NCI-H2196 treated with DMSO at 0.1 percent for 48 hours (cell line): ENCODE results near the gene CPHXL2.

ENCODE experiments used
- DNase-seq: peaks from one replicate; lab custom pipeline; 2025; ENCODE audit not compliant: unreplicated experiment; lab: John Stamatoyannopoulos, UW

CPHXL2 gene

GRCh38 chr16:75676909-75677308, at the start of gene CPHXL2:
TSS of gene CPHXL2 (minus strand) at chr16:75677009. CDS start at chr16:75676999, 10 bp downstream.
- DNase-seq, result no peak

DNA sequence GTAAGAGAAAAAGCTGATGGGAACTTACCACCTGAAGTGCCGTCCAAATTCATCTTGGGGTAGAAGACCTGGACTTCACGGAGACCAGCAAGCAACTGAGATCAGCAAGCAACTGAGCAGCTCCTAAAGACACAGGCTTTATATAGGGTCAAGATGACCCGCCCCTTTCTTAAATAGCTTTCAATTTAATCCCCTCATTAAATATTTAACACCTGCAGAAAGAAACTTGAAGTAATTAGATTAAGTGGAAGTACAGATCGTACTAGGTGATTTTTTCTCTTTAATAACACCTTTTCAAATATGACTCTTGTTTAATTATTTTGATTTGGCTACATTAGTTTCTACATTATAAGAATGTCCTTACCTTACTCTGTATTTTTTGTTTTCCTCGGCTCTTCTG, 49.6 kb upstream of the CPHXL2 start, which contains the start of gene CPHXL:
Gene CPHXL (minus strand): TSS at position 101 of the 400 bp plus-strand sequence. CDS start 48 bp downstream, at position 53.
- DNase-seq, result no peak

DNA sequence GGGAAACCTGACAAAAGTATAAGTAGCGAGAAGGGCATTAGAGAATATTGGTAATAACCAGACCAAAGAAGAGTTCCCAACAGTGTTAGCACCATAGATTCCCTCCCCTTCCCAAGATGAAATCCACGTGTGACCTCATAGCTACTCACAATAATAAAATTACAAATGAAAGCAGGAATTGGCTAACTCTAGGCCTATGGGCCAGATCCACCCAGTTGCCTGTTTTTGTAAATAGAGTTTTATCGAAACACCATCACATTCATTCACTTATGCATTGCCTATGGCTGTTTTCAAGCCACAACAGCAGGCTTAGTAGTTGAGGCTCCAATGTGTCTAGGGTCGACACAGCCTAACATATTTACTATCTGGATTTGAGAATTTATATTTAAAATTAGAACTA, 41.6 kb upstream of the CPHXL2 start:
- DNase-seq, result no peak

DNA sequence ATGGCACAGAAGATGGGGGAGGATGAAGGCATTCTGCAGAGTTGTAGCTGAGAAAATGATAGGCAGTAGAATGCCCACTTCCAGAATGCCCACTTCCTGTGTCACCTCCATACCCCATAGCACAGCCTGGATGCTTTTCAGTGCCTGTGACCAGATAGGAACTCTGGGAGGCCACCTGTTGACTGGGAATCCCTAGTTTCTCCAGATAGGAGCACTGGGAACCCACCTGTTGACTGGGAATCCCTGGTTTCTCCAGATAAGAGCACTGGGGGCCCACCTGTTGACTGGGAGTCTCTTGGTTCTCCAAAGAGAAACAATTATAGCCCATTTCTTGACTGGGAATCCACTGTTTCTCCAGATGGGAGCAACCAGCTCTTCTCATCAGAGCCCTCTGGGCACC, 37.9 kb upstream of the CPHXL2 start:
- DNase-seq, result no peak

- DNase-seq, result no peak
These were observed 33.5 kb upstream of the CPHXL2 start for GRCh38 chr16:75710344-75710743.

GRCh38 chr16:75703306-75703705, 26.5 kb upstream of the CPHXL2 start:
- no peak for DNase-seq

DNA sequence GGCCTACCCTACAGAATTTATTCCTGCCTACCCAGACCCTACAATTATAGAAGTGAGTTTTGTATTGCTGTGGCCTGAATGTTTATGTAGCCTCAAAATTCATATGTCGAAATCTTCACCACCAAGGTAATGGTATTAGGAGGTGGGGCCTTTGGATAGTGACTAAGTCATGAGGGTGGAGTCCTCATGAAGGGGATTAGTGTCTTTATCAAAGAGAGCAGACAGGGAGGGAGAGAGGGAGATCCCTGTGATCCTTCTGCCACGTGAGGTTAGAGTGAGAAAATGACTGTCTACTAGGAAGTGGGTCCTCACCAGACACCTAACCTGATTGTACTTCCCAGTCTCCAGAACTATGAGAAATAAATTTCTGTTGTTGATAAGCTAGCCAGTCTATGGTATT, 25.4 kb upstream of the CPHXL2 start:
- no peak for DNase-seq

DNA sequence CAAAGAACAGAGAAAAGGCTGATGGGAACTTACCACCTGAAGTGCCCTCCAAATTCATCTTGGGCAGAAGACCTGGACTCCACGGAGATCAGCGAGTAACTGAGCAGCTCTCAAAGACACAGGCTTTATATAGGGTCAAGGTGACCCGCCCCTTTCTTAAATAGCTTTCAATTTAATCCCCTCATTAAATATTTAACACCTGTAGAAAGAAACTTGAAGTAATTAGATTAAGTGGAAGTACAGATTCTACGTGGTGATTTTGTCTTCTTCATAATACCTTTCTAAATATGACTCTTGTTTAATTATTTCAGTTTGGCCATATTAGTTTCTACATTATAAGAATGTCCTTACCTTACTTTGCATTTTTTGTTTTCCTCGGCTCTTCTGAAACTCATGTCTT, 24.6 kb upstream of the CPHXL2 start, which contains the start of gene DUXB:
Gene DUXB (minus strand): TSS at position 101 of the 400 bp plus-strand sequence. CDS start 43 bp downstream, at position 58.
- no peak for DNase-seq

DNA sequence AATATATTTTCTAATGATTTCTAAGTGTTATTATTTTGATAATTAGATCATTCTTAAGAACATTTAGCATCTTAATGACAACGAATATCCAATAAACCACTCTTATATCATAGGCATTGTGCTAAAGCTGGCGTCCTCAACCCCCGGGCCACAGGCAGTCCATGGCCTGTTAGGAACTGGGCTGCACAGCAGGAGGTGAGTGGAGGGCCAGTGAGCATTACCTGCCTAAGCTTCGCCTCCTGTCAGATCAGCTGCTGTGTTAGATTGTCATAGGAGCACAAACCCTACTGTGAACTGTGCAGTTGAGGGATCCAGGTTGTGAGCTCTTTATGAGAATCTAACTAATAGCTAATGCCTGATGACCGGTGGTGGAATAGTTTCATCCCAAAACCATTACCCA, 20.8 kb upstream of the CPHXL2 start:
- DNase-seq, result no peak

GRCh38 chr16:75695708-75696107, 18.9 kb upstream of the CPHXL2 start:
- no peak for DNase-seq

DNA sequence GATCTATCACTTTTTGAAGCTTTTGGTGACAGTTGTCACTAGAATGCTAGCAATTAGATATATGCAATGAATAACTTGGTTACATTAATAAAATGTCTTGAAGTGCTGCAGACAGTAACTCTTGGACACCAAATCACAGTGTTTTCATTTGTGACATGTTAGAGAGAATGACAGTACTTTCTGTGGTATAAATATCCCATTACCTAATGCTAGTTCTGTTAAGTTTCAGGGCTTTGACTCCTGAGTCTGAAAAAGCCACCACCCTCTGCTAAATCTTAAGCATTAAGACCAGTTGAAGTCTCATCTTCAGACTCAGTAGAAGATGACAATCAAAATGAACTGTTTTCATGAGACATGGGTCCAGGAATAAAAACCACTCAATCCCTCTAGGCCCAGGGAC, 10.6 kb upstream of the CPHXL2 start:
- no peak for DNase-seq

DNA sequence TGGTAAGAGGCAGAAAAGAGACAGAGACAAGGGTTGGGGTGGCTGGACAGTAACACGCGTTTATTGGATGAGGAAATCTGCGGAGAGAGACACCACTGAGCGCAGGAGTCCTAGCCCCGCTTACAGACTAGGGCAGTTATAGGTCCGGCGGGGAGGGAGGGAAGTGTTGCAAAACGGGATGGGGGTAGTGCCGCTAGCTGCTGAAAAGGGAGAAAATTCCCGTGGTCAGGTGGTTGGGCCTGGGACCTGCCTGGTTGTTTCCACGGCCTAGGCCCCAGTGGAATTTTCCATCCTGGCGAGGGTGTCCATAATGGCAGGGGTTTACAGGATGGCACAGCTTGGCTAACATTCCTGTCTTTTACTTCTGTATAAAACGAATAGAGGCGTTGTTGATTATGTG, 5.5 kb upstream of the CPHXL2 start:
- DNase-seq, result no peak

DNA sequence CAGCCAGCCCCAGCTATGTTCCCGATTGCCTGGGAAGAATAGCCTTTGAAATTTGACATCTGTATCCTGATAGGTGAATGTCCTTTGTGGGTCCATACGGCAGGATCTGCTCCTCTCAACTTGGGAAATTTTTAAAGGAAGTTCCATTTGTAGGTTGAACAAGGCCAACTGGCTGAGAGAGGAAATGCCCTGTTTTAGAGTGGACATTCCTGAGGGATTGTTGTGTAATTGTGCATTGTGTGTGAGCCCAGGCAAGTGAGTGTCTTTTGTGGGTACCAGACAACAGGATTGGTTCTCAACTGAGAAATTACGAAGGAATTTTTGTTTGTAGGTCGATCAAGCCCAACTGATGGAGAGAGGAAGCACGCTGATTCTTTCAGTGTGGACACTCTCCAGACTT, 2.6 kb upstream of the CPHXL2 start:
- DNase-seq, result no peak

GRCh38 chr16:75667503-75667902, 9.3 kb downstream of the CPHXL2 start:
- no peak for DNase-seq

DNA sequence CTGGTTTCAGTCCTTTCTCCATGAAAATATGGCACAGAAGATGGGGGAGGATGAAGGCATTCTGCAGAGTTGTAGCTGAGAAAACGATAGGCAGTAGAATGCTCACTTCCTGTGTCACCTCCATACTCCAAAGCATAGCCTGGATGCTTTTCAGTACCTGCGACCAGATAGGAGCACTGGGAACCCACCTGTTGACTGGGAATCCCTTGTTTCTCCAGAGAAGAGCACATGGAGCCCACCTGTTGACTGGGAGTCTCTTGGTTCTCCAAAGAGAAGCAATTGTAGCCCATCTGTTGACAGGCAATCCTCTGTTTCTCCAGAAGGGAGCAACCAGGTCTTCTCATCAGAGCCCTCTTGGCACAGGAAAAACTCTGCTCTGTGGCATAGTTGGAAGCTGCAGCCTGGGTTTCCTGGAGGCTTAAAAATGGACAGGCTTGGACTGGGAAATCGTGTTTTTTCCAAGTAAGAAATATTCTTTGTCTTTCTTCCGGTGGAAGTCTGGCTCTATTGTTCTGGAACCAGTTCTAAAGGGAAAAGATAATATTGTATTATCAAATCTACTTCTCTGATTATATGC, 16.0 kb downstream of the CPHXL2 start:
- no peak for DNase-seq

DNA sequence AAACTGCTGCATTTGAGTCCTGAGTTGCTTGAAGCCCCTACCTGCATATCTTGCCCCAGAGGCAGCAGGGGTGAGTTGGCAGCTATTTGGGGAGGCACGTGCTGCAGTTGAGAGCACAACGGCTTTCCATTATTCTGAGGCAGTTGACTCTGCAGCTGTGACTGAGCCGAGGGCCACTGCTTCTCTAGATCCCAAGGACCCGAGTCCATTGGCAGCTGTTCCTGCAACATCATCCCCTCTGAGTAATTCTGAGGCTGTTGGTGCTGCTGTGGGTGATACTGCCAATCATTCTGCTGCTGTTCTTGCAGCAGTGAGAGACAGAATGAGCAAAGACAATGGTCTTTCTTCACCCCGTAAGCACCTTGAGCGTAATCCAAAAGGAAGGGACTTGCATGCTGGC, 16.5 kb downstream of the CPHXL2 start:
- no peak for DNase-seq

- DNase-seq, result no peak
These were observed 18.6 kb downstream of the CPHXL2 start for GRCh38 chr16:75658175-75658574.

DNA sequence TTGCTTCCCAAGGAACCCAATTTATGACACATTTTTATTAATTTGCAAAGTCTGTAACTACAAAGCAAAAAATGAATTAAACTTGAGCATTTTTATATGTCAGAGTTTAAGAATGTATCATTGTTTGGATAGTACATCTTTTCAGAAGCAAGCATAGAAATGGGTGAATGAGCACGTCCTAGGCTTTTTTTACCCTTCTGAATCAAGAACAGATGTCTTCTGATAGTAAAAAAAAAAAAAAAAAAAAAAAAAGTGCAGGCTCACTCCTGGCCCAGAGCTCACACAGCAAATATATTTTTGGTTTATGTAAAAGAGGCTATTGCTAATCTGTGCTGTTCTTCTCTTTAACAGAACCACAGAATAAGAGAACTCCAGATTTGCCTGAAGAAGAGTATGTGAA, 22.9 kb downstream of the CPHXL2 start:
- no peak for DNase-seq

- DNase-seq, result peak; percentile 17
These were observed 28.3 kb downstream of the CPHXL2 start for GRCh38 chr16:75648265-75649076.

DNA sequence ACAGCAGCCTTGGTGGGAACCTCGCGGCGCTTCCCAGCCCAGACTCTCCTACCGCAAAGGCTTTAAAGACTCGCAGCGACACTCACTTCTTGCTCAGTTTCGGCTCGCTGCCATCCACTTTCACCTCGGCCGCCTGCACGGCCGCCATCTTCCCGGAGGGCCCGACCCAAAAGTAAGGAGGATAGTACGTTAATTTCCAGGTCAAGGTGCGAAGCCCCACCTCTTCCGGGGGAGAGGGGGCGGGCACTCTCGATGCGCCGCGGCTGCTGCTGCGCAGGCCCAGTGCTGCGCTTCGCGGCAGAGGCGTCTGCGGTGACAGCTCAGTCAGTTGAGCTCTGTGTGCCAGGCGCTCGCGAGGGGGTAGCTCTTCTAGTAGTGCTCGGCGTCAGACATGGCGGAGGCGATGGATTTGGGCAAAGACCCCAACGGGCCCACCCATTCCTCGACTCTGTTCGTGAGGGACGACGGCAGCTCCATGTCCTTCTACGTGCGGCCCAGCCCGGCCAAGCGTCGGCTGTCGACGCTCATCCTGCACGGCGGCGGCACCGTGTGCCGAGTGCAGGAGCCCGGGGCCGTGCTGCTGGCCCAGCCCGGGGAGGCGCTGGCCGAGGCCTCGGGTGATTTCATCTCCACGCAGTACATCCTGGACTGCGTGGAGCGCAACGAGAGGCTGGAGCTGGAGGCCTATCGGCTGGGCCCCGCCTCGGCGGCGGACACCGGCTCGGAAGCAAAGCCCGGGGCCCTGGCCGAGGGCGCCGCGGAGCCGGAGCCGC, 29.1 kb downstream of the CPHXL2 start, which contains the start of the genes KARS1 and TERF2IP:
Gene KARS1 (minus strand): TSS at position 174 of the 773 bp plus-strand sequence. CDS start 26 bp downstream, at position 148.
Gene TERF2IP (plus strand): TSS at position 282 of the 773 bp plus-strand sequence. CDS start 110 bp downstream, at position 392.
- DNase-seq, result peak; percentile 50

- DNase-seq, result no peak
These were observed 29.7 kb downstream of the CPHXL2 start for GRCh38 chr16:75647112-75647491.
